Activated T-helper 17 cell treated with anti-CD3 and anti-CD28 coated beads, Interleukin-2, amount 50 U/mL, for 72 hours (primary cell): ENCODE measurements around the gene NKD2. TPM values are rescaled to one million over a fixed set of nuclear protein-coding genes. Genes with fewer than 3 reads are reported as not detected.
"Not testable (repeated sequence)": the region's sequence is repeated elsewhere in the genome, so short reads cannot be mapped to it uniquely, and the experiment has no call there.

Experiments used
- ATAC-seq: fragments of 150-1000 bp; cut with Tn5 transposase; replicated peaks from 2 replicates; pipeline ENCODE4 v1.10.0; 2021; ENCODE audit warnings: mild to moderate bottlenecking, moderate library complexity
- H3K27ac Mint-ChIP-seq: one replicate; pipeline ENCODE4 v1.8.0; 2022; ENCODE audit warnings: mixed read lengths
- H3K27me3 Mint-ChIP-seq: one replicate; pipeline ENCODE4 v1.8.0; 2022; ENCODE audit warnings: mixed read lengths
- H3K36me3 Mint-ChIP-seq: one replicate; pipeline ENCODE4 v1.8.0; 2022; ENCODE audit warnings: low read depth, mild to moderate bottlenecking, mixed read lengths
- H3K4me1 Mint-ChIP-seq: one replicate; pipeline ENCODE4 v1.8.0; 2022; ENCODE audit warnings: mixed read lengths
- H3K4me3 Mint-ChIP-seq: one replicate; pipeline ENCODE4 v1.8.0; 2022; ENCODE audit warnings: mild to moderate bottlenecking, mixed read lengths
- H3K9me3 Mint-ChIP-seq: one replicate; pipeline ENCODE4 v1.8.0; 2022; ENCODE audit warnings: mixed read lengths
- total RNA-seq, 2 donors: library from RNA; stranded (reverse); gene quantifications; one replicate each; pipeline ENCODE4 v1.2.3, GENCODE V29; 2022

Gene NKD2
- total RNA-seq, 2 donors from 2014 or later: 0.37 to 1.2 TPM

DNA sequence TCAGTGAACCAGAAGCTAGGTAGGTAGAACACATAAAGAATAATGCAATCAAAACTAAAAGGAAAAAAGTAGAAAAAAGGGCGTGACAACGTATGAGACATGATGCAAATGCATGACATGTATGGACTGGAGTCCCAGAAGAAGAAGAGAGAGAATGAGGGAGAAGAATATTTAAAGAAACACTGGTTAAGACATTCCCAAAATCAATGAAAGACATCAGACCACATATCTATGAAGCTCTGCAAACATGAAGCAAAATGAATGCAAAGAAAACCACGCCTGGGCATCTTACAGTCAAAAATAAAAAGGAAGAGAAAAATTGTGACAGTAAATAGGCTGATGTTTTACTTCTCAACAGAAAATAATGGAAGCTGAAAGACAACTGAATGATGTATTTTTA is 23.8 kb upstream of the NKD2 start:
- Mint-ChIP-seq H3K4me3 (no peak overlapping the region), H3K27ac (no peak overlapping the region), H3K9me3 (peaks cover 8% of the 10 kb centered on the region), H3K27me3 (peaks cover 44% of the 10 kb centered on the region), H3K36me3 (no peaks in the 10 kb centered on the region), H3K4me1 (peaks cover 7% of the 10 kb centered on the region)
- no peak for ATAC-seq

DNA sequence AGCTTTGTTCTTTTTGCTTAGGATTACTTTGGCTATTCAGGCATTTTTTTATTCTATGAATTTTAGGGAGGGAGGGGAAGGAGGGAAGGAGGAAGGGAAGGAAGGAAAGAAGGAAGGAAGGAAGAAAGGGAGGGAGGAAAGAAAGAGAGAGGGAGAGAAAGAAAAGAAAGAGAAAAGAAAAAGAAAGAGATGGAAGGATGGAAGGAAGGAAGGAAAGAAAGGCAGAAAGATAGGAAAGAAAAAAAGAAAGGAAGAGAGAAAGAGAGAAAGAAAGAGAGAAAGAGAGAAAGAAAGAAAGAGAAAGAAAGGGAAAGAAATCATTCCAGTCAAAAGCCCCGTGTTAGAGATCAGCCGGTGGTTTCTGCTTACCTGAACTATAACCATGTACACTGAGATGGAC is 20.8 kb upstream of the NKD2 start:
- ATAC-seq: no peak
- H3K27ac Mint-ChIP-seq: no peak overlapping the region

DNA sequence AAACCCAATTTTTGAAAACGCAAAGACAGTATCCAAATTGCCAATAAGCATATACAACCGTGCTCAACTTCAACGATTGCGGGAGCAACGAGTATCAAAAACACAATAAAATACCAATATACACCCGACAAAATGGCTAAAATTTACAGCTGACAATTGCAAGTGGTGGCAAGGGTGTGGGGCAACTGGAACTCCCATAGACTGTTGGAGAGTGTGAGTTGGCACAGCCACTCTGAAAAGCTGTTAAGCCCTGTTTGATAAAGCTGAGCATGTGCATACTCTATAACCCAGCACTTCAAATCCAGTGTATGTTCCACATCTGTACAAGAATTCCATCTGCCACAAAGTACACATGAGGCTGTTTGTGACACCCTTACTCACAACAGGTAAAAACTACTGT is 20.3 kb upstream of the NKD2 start:
- Mint-ChIP-seq H3K36me3 (no peaks in the 10 kb centered on the region), H3K9me3 (peaks cover 8% of the 10 kb centered on the region), H3K27ac (no peak overlapping the region), H3K4me3 (no peak overlapping the region), H3K4me1 (peaks cover 6% of the 10 kb centered on the region), H3K27me3 (peaks cover 58% of the 10 kb centered on the region)
- no peak for ATAC-seq

More for the DNA sequence above, 20.8 kb upstream of the NKD2 start:
- peaks cover 7% of the 10 kb centered on the region for H3K4me1 Mint-ChIP-seq
- H3K4me3 Mint-ChIP-seq: no peak overlapping the region
- H3K9me3 Mint-ChIP-seq: peaks cover 8% of the 10 kb centered on the region
- no peaks in the 10 kb centered on the region for H3K36me3 Mint-ChIP-seq
- peaks cover 58% of the 10 kb centered on the region for H3K27me3 Mint-ChIP-seq

DNA sequence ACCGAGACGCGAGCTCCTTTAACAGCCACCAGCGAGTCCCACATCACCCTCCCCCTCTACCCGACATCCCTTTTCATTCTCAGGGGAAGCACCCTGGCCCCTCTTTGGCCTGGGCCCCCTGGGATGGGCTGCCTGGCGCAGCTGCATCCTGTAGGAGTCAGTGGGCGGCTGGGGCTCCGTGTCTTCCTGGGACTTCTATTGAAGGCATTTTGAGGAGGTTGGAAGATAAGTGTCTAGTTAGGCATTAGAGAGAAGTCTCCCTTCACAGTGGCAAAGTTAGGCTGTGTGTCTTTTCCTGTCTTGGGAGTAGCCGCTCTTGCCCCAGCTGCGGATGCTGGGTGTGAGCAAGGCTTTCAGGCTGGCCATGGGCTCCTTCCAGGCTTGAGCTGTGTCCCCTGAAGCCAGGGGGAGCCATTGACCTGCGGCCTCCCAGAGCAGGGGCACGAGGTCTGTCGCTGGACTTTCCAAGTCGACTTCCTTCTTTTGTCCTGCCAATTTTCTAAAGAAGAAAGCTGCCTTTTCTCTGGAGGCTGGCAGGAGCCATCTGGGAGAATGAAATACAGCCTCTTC is 18.6 kb upstream of the NKD2 start:
- Mint-ChIP-seq H3K9me3 (no peaks in the 10 kb centered on the region), H3K27me3 (peaks cover 45% of the 10 kb centered on the region), H3K36me3 (no peaks in the 10 kb centered on the region), H3K27ac (no peak overlapping the region), H3K4me1 (no peaks in the 10 kb centered on the region), H3K4me3 (no peak overlapping the region)
- no peak for ATAC-seq

DNA sequence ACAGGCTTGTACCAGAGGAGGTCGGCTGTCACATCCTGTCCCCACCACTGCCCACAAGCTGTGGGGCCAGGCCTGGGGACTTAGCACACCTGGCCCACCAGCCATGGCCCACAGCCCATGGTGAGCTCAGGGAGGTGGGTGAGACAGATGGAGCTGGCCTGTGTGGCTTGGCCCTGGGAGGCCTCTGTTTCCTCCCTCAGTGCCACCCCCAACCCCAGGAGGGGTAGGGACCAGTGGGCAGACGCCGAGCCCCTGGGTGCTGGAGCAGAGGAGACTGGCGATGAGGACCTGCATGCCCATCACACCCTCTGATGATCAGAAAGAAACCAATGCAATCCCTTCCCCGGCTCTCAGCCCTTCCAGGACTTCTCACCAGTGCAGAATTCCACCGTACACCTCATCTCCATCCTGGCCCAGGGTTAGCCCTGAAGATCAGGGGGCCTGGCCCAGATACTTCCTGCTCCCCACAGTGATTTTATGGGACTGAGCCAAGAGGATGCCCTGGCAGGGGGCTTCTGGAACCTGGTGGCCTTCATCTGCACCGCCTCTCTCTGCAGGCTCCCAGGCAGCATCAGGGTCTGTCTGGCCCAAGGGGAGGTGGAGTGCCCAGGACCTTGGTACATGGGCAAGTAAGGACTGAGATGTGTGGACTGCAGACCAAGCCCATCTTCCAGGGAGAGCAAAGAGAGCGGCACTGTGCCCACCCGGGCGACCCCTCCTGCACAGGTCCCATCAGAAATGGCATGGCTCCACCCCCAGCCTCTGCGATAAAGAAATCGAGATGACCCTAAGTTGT is 16.9 kb upstream of the NKD2 start:
- Mint-ChIP-seq H3K27me3 (peaks cover 37% of the 10 kb centered on the region), H3K36me3 (no peaks in the 10 kb centered on the region), H3K4me3 (no peak overlapping the region), H3K9me3 (no peaks in the 10 kb centered on the region), H3K27ac (no peak overlapping the region), H3K4me1 (no peaks in the 10 kb centered on the region)
- ATAC-seq: no peak

DNA sequence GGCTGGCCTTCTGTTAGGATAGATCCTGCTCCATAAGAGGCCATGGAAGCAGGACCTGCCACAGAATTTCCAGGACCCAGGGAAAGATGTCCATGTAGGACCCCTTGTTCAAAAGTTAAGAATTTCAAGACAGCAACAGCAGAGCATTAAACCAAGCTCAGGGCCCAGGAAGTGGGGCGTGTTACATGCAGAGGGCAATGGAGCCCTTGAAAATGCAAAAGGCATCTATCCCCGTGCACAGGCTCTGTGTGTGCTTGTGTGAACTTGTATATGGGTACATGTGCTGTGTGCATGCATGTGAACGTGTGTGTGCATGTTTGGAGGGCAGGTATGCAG is 14.4 kb upstream of the NKD2 start:
- ATAC-seq: no peak
- Mint-ChIP-seq H3K4me1 (peaks cover 8% of the 10 kb centered on the region), H3K36me3 (no peaks in the 10 kb centered on the region), H3K27me3 (peaks cover 23% of the 10 kb centered on the region), H3K27ac (no peak overlapping the region), H3K9me3 (no peaks in the 10 kb centered on the region), H3K4me3 (no peak overlapping the region)

DNA sequence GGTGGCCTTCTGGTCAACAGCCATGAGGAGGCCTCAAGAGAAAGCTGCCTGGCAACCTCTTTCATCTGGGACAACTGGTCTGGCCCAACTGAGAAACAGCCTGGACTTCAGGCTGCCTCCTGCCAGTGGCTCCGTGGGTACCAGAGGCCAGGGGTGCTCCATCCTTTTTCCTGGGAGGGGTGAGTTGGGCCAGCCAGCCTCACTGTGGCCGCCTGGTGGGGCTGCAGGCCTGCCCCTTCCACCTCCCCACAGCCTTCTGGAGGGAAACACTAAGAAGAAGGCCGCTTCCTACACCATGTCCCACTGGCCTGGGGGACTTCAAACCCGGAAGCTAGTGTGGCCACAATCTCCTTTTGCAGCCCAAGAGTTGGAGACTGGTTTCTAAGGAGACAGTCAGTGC is 13.8 kb upstream of the NKD2 start:
- H3K27me3 Mint-ChIP-seq: peaks cover 21% of the 10 kb centered on the region
- H3K4me1 Mint-ChIP-seq: peaks cover 8% of the 10 kb centered on the region
- no peak for ATAC-seq
- H3K4me3 Mint-ChIP-seq: no peak overlapping the region
- H3K36me3 Mint-ChIP-seq: no peaks in the 10 kb centered on the region
- H3K27ac Mint-ChIP-seq: no peak overlapping the region
- H3K9me3 Mint-ChIP-seq: no peaks in the 10 kb centered on the region

DNA sequence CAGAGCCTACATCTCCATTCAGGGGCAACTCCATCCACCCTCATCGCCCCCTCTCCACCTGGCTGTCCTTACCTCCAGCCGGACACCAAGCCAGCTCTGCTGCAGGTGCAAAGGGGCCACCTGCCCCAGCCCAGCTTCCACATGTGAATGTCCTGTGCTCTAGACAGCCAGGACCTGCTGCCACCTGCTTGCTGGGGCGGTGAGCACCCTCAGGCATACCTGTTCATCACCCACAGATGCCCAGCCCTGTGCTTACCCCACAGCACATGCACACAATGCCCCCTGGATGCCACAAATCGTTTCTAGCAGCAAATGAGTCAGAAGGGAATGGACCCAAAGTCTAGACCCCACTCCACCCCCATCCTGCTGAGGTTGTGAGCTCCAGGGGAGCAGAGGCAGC is 13.3 kb upstream of the NKD2 start:
- Mint-ChIP-seq H3K27ac (no peak overlapping the region), H3K4me3 (no peak overlapping the region), H3K4me1 (peaks cover 8% of the 10 kb centered on the region), H3K9me3 (no peaks in the 10 kb centered on the region), H3K27me3 (peaks cover 16% of the 10 kb centered on the region), H3K36me3 (no peaks in the 10 kb centered on the region)
- ATAC-seq: no peak

DNA sequence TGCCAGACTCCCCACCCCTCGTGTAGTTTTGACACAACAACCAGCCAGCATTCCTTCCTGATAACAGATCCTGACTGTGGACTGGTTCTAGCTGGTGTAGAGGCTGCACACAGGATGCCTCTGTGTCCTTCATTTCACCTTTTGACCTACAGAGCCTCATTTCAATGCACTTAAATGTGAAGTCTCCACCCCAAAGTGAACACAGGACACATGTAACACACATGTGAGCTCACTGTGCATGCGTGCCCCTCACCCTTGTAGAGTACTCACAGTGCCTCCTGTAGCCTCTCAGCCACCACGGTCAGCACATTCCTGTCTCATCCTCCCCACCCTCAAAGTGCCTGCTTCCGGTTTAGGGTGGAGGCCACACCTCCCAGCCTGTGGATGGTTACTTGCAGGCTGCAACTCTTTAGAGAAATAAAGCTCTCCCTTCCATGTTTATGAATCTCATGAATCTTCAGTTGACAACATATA is 11.6 kb upstream of the NKD2 start:
- no peaks in the 10 kb centered on the region for H3K36me3 Mint-ChIP-seq
- no peaks in the 10 kb centered on the region for H3K9me3 Mint-ChIP-seq
- no peak overlapping the region for H3K4me3 Mint-ChIP-seq
- peak; percentile 64 for ATAC-seq
- peak overlapping the region; percentile 51 for H3K27ac Mint-ChIP-seq
- peaks cover 8% of the 10 kb centered on the region for H3K4me1 Mint-ChIP-seq
- H3K27me3 Mint-ChIP-seq: peaks cover 8% of the 10 kb centered on the region

DNA sequence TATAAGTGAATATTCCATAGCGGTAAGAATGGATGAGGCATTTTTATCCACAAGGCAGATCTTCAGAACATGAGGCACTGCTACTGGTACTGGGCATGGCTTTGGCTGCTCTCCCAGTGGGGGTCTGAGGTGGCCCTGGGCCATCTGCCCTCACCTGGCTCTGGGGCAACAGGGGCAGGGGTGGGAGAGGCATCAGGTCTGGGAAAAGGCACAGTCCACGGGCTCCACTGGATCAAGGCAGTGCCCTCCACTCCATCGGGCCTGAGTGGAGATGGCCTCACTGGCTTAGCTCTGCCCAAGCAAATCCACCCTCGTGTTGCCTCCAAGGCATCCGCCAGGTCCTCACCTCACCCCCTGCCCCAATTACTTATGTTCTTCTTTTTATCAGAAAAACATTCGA is 10.9 kb upstream of the NKD2 start:
- H3K27me3 Mint-ChIP-seq: peaks cover 5% of the 10 kb centered on the region
- no peak overlapping the region for H3K27ac Mint-ChIP-seq
- no peak overlapping the region for H3K4me3 Mint-ChIP-seq
- H3K36me3 Mint-ChIP-seq: no peaks in the 10 kb centered on the region
- no peak for ATAC-seq
- peaks cover 8% of the 10 kb centered on the region for H3K4me1 Mint-ChIP-seq
- H3K9me3 Mint-ChIP-seq: no peaks in the 10 kb centered on the region

DNA sequence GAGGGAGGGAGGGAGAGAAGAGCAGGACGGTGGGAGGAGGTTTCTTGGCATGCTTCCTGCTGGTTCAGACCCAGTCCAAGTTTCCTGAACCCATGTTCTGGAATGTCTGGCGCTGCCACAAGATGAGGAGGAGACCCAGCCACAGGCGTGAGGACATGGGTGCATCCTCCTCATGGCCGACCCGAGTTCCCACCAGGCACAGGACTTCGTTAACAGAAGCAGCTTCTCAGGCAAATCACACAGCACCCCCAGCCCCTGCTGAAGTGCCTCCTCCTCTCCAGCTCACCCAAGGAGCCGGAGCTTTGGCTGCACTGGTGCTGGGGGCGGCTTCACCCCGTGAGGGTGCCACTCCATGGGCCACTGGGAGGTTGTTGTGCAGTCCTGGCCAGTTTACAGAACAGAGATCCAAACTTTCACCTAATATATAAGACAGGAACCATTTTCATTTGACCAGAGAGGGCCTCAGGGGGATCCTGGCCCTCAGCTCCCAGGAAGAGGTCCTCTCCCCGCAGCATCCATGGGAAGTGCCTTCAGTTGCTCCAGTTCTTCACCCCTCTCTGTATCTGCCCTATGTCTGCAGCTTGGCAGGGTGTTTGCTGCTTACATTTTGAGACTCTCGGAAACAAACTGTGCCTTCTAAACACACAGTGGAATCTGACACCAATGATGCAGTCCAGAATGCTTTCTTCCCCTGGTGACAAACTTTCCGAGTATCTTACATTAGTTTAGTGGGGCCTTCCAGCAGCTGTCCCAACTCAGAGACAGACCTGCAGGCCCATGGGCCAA is 10.2 kb upstream of the NKD2 start:
- no peaks in the 10 kb centered on the region for H3K36me3 Mint-ChIP-seq
- ATAC-seq: no peak

DNA sequence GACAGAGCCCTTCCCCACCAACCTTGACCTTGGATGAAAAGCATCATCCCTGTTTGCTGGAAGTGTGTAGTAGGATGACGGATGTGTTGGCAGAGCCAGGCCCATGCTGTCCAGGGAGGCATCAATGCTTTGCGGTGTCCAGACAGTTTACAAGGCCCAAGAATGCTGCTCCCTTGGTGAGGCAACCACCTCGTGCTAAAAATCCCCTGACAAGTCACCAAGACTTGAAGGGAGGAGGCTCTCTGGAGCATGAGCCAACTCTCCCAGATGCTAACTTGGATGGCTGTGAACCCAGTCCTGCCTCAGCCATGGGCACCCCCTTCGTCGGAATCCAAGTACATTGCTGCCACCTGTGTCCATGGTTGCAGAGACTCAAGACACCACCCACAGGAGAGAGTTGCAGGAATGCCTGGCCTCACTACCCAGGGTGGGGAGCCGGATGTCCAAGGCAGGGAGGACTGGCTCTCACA is 9.5 kb upstream of the NKD2 start:
- Mint-ChIP-seq H3K9me3 (no peaks in the 10 kb centered on the region), H3K4me1 (peaks cover 8% of the 10 kb centered on the region), H3K36me3 (no peaks in the 10 kb centered on the region), H3K4me3 (no peak overlapping the region), H3K27me3 (no peaks in the 10 kb centered on the region), H3K27ac (no peak overlapping the region)
- ATAC-seq: no peak

More for the DNA sequence above, 10.2 kb upstream of the NKD2 start:
- peaks cover 8% of the 10 kb centered on the region for H3K4me1 Mint-ChIP-seq
- H3K4me3 Mint-ChIP-seq: no peak overlapping the region
- no peaks in the 10 kb centered on the region for H3K9me3 Mint-ChIP-seq
- peaks cover 4% of the 10 kb centered on the region for H3K27me3 Mint-ChIP-seq
- H3K27ac Mint-ChIP-seq: no peak overlapping the region

DNA sequence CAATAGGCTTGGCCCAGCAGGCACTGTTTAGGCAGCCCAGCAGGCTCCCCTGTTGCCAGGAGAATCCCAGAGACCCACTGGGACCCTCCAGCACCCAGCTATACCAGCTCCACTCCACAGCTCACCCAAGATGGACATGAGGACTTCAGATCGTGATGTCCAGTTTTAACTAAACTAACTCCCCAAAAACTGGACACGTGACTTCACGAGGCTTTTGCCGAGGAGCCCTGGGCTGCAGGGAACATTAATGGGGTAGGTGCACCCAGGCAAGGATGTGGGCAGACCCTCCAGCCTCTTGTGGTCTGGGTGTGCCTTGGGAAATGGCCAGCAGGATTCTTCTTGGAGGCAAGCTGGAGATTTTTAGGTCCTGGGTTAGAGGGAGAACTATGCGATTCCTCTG is 8.9 kb upstream of the NKD2 start:
- H3K36me3 Mint-ChIP-seq: no peaks in the 10 kb centered on the region
- H3K4me1 Mint-ChIP-seq: peaks cover 8% of the 10 kb centered on the region
- no peaks in the 10 kb centered on the region for H3K27me3 Mint-ChIP-seq
- no peak overlapping the region for H3K27ac Mint-ChIP-seq
- ATAC-seq: no peak
- no peaks in the 10 kb centered on the region for H3K9me3 Mint-ChIP-seq
- H3K4me3 Mint-ChIP-seq: no peak overlapping the region

DNA sequence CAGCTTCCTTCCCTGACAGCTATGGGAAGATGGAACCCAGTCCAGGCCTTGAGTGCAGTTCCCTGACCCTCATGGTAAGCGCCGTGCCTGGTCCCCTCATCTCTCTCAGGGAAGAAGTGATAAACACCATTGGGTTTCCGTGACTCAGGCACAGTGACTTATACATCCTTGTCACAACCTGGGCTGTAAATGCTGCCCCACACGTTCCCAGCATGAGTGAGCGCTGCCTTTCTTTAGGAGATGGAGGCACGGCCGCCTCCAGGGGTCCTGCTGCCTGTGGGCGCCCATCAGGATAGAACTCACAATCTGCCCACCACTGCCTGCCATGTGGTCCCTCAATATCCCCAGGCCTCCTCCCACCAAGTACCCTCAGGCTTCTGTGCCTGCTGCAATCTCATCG is 8.3 kb upstream of the NKD2 start:
- no peak for ATAC-seq
- Mint-ChIP-seq H3K27ac (no peak overlapping the region), H3K27me3 (no peaks in the 10 kb centered on the region), H3K36me3 (no peaks in the 10 kb centered on the region), H3K4me3 (no peak overlapping the region), H3K9me3 (no peaks in the 10 kb centered on the region), H3K4me1 (peaks cover 8% of the 10 kb centered on the region)

DNA sequence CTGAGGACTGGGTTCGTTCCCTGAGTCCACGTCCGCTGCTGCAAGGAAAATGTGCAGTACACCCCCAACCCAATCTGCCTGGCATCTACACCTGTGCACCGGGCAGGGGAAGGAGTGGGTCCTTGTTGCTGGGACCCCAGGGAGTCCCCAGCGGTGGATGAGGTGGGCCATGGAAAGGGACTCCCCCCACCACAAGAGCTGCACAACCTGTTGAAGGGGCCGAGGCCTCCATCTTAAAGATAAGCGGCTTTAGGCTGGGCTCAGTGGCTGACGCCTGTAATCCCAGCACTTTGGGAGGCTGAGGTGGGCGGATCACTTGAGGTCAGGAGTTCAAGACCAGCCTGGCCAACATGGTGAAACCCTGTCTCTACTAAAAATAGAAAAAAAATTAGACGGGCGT is 7.8 kb upstream of the NKD2 start:
- H3K27me3 Mint-ChIP-seq, ATAC-seq, H3K4me1 Mint-ChIP-seq, H3K4me3 Mint-ChIP-seq, H3K9me3 Mint-ChIP-seq, H3K27ac Mint-ChIP-seq, H3K36me3 Mint-ChIP-seq: not testable (repeated sequence)
